OCI-LY7 (cell line): ENCODE measurements around the gene KMT2A. TPM values are rescaled to one million over a fixed set of nuclear protein-coding genes. Genes with fewer than 3 reads are reported as not detected.

Source experiments
- BruUV-seq: library from RNA; stranded (reverse); fragments of 400-500 nt; replicated peaks from 2 replicates; lab custom pipeline; 2021; lab: Mats Ljungman, UMichigan
- CTCF ChIA-PET: fragments of 300-600 bp; sonication (Branson Sonifier 250); formaldehyde crosslinking; loops from one replicate; lab custom pipeline; 2022; ENCODE audit warnings: antibody characterized with exemption; ENCODE audit not compliant: unreplicated experiment; lab: Charles Lee
- POLR2A ChIA-PET: fragments of 300-600 bp; sonication (Branson Sonifier 250); formaldehyde crosslinking; loops from one replicate; lab custom pipeline; 2022; ENCODE audit warnings: antibody characterized with exemption; lab: Charles Lee
- DNase-seq: peaks from one replicate; pipeline ENCODE4 v3.0.0-alpha.2; 2015; ENCODE audit warnings: low spot score
- H2AFZ ChIP-seq: fragments of 200-600 bp; sonication (generic), shearing (Covaris generic); 2 replicates; pipeline ENCODE4 v1.6.1; 2014; ENCODE audit warnings: mild to moderate bottlenecking, antibody characterized with exemption, low read length, moderate library complexity
- H3K27ac ChIP-seq: fragments of 200-600 bp; sonication (generic); 2 replicates; pipeline ENCODE4 v1.5.1; 2014; ENCODE audit warnings: mixed run types, low read depth, mild to moderate bottlenecking, moderate library complexity, low read length, inconsistent platforms; ENCODE audit not compliant: poor library complexity, severe bottlenecking
- H3K36me3 ChIP-seq: fragments of 200-600 bp; sonication (generic); 2 replicates; pipeline ENCODE4 v1.6.1; 2014; ENCODE audit warnings: mild to moderate bottlenecking, antibody characterized with exemption, low read length, moderate library complexity, mixed read lengths; ENCODE audit not compliant: insufficient read depth
- H3K4me1 ChIP-seq: fragments of 200-600 bp; sonication (generic); 2 replicates; pipeline ENCODE4 v1.5.1; 2014; ENCODE audit warnings: mild to moderate bottlenecking, low read length; ENCODE audit not compliant: insufficient read depth, poor library complexity, severe bottlenecking
- H3K4me2 ChIP-seq: fragments of 200-600 bp; sonication (generic); 2 replicates; pipeline ENCODE4 v1.6.1; 2014; ENCODE audit warnings: mild to moderate bottlenecking, low read length
- H3K4me3 ChIP-seq: fragments of 200-600 bp; sonication (generic); 2 replicates; pipeline ENCODE4 v1.5.1; 2014; ENCODE audit warnings: mild to moderate bottlenecking, low read depth, low read length; ENCODE audit not compliant: poor library complexity, severe bottlenecking
- H3K79me2 ChIP-seq: fragments of 200-600 bp; sonication (generic); 2 replicates; pipeline ENCODE4 v1.6.1; 2016; ENCODE audit warnings: low read depth, mild to moderate bottlenecking, low read length, moderate library complexity, mixed read lengths; ENCODE audit not compliant: insufficient read depth
- H3K9me2 ChIP-seq: fragments of 200-600 bp; sonication (generic); 2 replicates; pipeline ENCODE4 v1.6.1; 2016; ENCODE audit warnings: mild to moderate bottlenecking, low read length, mixed read lengths; ENCODE audit not compliant: insufficient read depth
- H3K9me3 ChIP-seq: fragments of 200-600 bp; sonication (generic); 2 replicates; pipeline ENCODE4 v1.6.1; 2014; ENCODE audit warnings: mild to moderate bottlenecking, mixed run types, low read length, mixed read lengths
- H4K20me1 ChIP-seq: fragments of 200-600 bp; sonication (generic); 2 replicates; pipeline ENCODE4 v1.6.1; 2014; ENCODE audit warnings: mild to moderate bottlenecking, antibody characterized with exemption, low read length, moderate library complexity, mixed read lengths; ENCODE audit not compliant: insufficient read depth
- CTCF ChIP-seq: fragments of 200-600 bp; sonication (generic); conservative IDR thresholded peaks from 2 replicates; pipeline ENCODE4 v1.5.1; 2014; ENCODE audit warnings: mild to moderate bottlenecking, antibody characterized with exemption, low read length, moderate library complexity, mixed read lengths
- EZH2phosphoT487 ChIP-seq: fragments of 200-600 bp; sonication (generic); IDR thresholded peaks from 2 replicates; pipeline ENCODE4 v1.6.1; 2018; ENCODE audit warnings: low read depth, borderline replicate concordance, mild to moderate bottlenecking, mixed run types, antibody characterized with exemption, low read length, moderate library complexity, mixed read lengths
- intact Hi-C: fragments of 100-400 bp; cut with micrococcal nuclease; formaldehyde crosslinking; loops from one replicate; pipeline ENCODE4 v1.10.0; 2022; ENCODE audit not compliant: unreplicated experiment
- total RNA-seq, 2 experiments: library from RNA; depleted of rRNA in 1 of 2; stranded (reverse); fragments of >200 nt in 1 of 2; shearing (Covaris generic) in 1 of 2; gene quantifications; 2 replicates each; pipeline ENCODE4 v1.2.3, GENCODE V29; 2014 to 2022

KMT2A gene
- total RNA-seq, 2 experiments from 2014 or later, result 55.8 to 90.0 TPM

GRCh38 chr11:118530683-118531596 is 94.6 kb downstream of the KMT2A start, which contains the start of gene TMEM25:
Gene TMEM25, plus strand, starts transcription at chr11:118531192. Its CDS starts 610 bp downstream, at chr11:118531802.
- Histone ChIP-seq H3K27ac (no peak within 1 kb of the TSS), H4K20me1 (no peaks in the 10 kb centered on the region), H3K9me3 (no peaks in the 10 kb centered on the region), H2AFZ (peak within 1 kb of the TSS; percentile 86), H3K36me3 (peaks cover 11% of the 10 kb centered on the region; the same call in 1 of the 2 replicates), H3K4me3 (peak within 1 kb of the TSS; percentile 90), H3K4me2 (peak within 1 kb of the TSS; percentile 93), H3K9me2 (no peaks in the 10 kb centered on the region), H3K4me1 (peaks cover 14% of the 10 kb centered on the region), H3K79me2 (no peaks in the 10 kb centered on the region)
- peak; percentile 82 for DNase-seq
- intact Hi-C loops, result loop anchor here (1.0 kb wide), 1 partner anchor 95 kb away; the partner anchor contains the start of gene KMT2A
- CTCF ChIA-PET, result no interaction called here
- no TSS peak for BruUV-seq
- TF ChIP-seq EZH2phosphoT487, result no peak
- TF ChIP-seq CTCF, result no peak
- POLR2A ChIA-PET, result interaction anchor here (0.5 kb wide), 1 partner anchor 14 kb away, joined by 3 read pairs; no protein-coding TSS in a partner anchor

DNA sequence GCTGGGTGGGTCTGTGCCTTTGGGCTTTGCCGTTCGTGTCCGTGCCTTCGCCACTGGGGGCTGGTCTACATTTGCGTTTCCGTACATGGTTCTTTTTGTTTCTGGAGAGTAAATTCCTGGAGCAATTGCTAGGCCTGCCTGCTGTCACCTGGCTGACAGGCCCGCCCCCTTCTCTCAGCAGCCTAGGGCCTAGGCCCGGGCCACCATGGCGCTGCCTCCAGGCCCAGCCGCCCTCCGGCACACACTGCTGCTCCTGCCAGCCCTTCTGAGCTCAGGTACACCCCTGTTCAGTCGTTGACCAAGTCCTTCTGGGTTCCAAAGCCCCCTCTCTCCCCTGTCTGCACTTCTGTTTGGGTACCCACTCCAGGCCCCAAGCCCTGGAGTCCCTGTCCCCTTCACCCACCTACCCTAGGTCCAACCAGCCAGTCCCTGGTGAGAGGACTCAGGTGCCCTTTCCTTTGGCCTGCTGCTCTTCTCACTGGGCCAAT is 95.3 kb downstream of the KMT2A start:
- H3K9me2 ChIP-seq, result no peaks in the 10 kb centered on the region
- peaks cover 14% of the 10 kb centered on the region for H3K4me1 ChIP-seq
- H3K4me2 ChIP-seq, result peak overlapping the region; percentile 93
- TF ChIP-seq CTCF, result no peak
- H3K9me3 ChIP-seq, result no peaks in the 10 kb centered on the region
- no peaks in the 10 kb centered on the region for H4K20me1 ChIP-seq
- intact Hi-C loops, result loop anchor here (1.0 kb wide), 1 partner anchor 95 kb away; the partner anchor contains the start of gene KMT2A
- CTCF ChIA-PET, result no interaction called here
- H2AFZ ChIP-seq, result peak overlapping the region; percentile 86
- peaks cover 11% of the 10 kb centered on the region; the same call in 1 of the 2 replicates for H3K36me3 ChIP-seq
- peak overlapping the region; percentile 90 for H3K4me3 ChIP-seq
- no TSS peak for BruUV-seq
- POLR2A ChIA-PET, result no interaction called here
- no peak for DNase-seq
- H3K27ac ChIP-seq, result no peak overlapping the region
- H3K79me2 ChIP-seq, result no peaks in the 10 kb centered on the region
